Endothelial cell (in vitro differentiated cells): ENCODE results near the gene EXOC3L1. TPM values are rescaled to one million over a fixed set of nuclear protein-coding genes. Genes with fewer than 3 reads are reported as not detected.

Experiments
- DNase-seq: peaks from one replicate; pipeline ENCODE4 v3.0.0; 2021; ENCODE audit warnings: low spot score
- H3K27ac Mint-ChIP-seq: one replicate; pipeline ENCODE4 v1.8.0; 2021; ENCODE audit warnings: mixed read lengths, inconsistent platforms; ENCODE audit not compliant: unreplicated experiment
- H3K27me3 Mint-ChIP-seq: one replicate; pipeline ENCODE4 v1.8.0; 2021; ENCODE audit warnings: mild to moderate bottlenecking, moderate library complexity, mixed read lengths, inconsistent platforms; ENCODE audit not compliant: unreplicated experiment
- H3K36me3 Mint-ChIP-seq: one replicate; pipeline ENCODE4 v1.8.0; 2021; ENCODE audit warnings: mild to moderate bottlenecking, low read depth, mixed read lengths, inconsistent platforms; ENCODE audit not compliant: unreplicated experiment
- H3K4me1 Mint-ChIP-seq: one replicate; pipeline ENCODE4 v1.8.0; 2021; ENCODE audit warnings: mild to moderate bottlenecking, mixed read lengths, inconsistent platforms; ENCODE audit not compliant: unreplicated experiment
- H3K4me3 Mint-ChIP-seq: one replicate; pipeline ENCODE4 v1.8.0; 2021; ENCODE audit warnings: mild to moderate bottlenecking, mixed read lengths, inconsistent platforms; ENCODE audit not compliant: unreplicated experiment
- H3K9me3 Mint-ChIP-seq: one replicate; pipeline ENCODE4 v1.8.0; 2021; ENCODE audit warnings: mixed read lengths, inconsistent platforms; ENCODE audit not compliant: unreplicated experiment
- total RNA-seq: library from RNA; stranded (reverse); fragmentation: NEBNext Ultra II Directional; extraction: Animal tissue kit (Norgen Biotek cat#: 25700); gene quantifications from one replicate; pipeline ENCODE4 v1.2.1, GENCODE V29; 2021; ENCODE audit not compliant: unreplicated experiment
- TF ChIP-seq, protein P1 (sequence below): fragments of 200-600 bp; sonication (generic); IDR thresholded peaks from one replicate; pipeline ENCODE4 v1.5.0; 2021; ENCODE audit warnings: antibody characterized with exemption; ENCODE audit not compliant: unreplicated experiment

EXOC3L1 gene
- total RNA-seq, 1 donor from 2014 or later: 150 TPM

DNA sequence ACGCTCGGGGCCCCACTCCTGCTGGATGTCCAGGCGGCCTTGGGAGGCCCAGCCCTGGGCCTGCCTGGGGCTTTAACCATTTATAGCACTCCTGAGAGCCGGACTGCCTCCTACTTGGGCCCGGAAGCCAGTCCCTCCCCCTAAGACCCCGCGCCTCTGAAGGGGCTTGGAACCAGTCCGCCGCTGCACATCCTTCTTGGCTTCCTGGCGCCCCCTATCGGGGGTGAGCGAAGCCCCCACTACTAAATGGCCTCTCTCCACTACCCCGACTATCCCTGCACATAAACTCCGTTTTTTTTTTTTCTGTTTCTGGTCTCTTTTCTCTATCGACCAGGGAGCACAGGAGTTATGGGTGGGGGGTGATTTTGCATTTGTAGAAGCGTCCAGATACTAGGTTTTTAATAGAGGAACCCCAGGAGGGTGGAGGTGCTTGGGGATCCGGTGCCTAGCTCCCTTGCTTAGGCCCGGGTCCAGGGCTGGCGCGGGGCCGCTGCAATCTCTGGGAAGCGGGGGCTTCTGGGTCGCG, 20.2 kb downstream of the EXOC3L1 start:
- Mint-ChIP-seq H3K9me3 (no peaks in the 10 kb centered on the region), H3K36me3 (peaks cover 3% of the 10 kb centered on the region), H3K4me1 (peaks cover 24% of the 10 kb centered on the region), H3K27ac (no peak overlapping the region), H3K4me3 (peak overlapping the region; percentile 82), H3K27me3 (peaks cover 52% of the 10 kb centered on the region)
- TF ChIP-seq, protein P1, sequence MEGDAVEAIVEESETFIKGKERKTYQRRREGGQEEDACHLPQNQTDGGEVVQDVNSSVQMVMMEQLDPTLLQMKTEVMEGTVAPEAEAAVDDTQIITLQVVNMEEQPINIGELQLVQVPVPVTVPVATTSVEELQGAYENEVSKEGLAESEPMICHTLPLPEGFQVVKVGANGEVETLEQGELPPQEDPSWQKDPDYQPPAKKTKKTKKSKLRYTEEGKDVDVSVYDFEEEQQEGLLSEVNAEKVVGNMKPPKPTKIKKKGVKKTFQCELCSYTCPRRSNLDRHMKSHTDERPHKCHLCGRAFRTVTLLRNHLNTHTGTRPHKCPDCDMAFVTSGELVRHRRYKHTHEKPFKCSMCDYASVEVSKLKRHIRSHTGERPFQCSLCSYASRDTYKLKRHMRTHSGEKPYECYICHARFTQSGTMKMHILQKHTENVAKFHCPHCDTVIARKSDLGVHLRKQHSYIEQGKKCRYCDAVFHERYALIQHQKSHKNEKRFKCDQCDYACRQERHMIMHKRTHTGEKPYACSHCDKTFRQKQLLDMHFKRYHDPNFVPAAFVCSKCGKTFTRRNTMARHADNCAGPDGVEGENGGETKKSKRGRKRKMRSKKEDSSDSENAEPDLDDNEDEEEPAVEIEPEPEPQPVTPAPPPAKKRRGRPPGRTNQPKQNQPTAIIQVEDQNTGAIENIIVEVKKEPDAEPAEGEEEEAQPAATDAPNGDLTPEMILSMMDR: peak; percentile 79
- DNase-seq: peak; percentile 76

DNA sequence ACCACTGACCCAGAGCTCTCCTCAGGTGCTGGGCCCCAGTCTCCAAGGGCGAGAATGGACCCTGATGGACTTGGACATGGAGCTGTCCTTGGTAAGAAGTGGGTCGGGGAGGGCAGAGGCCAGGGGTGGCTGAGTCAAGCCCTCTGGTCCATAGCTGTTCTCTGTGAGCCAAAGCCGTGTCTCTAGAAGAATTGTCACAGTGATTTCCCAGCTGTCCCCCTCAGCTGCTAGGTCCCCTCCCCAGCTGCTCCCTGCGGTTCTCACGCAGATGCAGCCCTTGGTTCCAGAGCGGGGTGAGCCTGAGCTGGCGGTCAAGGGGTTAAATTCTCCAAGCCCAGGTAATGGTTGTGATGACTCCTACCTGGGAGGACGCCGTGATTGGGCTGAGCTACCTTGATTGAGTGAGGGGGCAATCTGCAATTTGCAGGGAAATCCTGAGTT, 20.9 kb downstream of the EXOC3L1 start:
- Mint-ChIP-seq H3K4me1 (peaks cover 23% of the 10 kb centered on the region), H3K4me3 (no peak overlapping the region), H3K36me3 (peaks cover 3% of the 10 kb centered on the region), H3K9me3 (no peaks in the 10 kb centered on the region), H3K27me3 (peaks cover 51% of the 10 kb centered on the region), H3K27ac (no peak overlapping the region)
- TF ChIP-seq, protein P1: no peak
- DNase-seq: no peak

GRCh38 chr16:67167588-67167987, 22.3 kb downstream of the EXOC3L1 start:
- no peak overlapping the region for H3K27ac Mint-ChIP-seq
- DNase-seq: no peak
- no peak overlapping the region for H3K4me3 Mint-ChIP-seq
- H3K4me1 Mint-ChIP-seq: peaks cover 12% of the 10 kb centered on the region
- TF ChIP-seq, protein P1: no peak
- peaks cover 42% of the 10 kb centered on the region for H3K27me3 Mint-ChIP-seq
- H3K9me3 Mint-ChIP-seq: no peaks in the 10 kb centered on the region
- peaks cover 3% of the 10 kb centered on the region for H3K36me3 Mint-ChIP-seq

- TF ChIP-seq, protein P1: no peak
Observed at GRCh38 chr16:67166598-67167168, 23.3 kb downstream of the EXOC3L1 start.

GRCh38 chr16:67166110-67166547, 23.8 kb downstream of the EXOC3L1 start:
- Mint-ChIP-seq H3K9me3 (no peaks in the 10 kb centered on the region), H3K27ac (no peak overlapping the region), H3K4me1 (peaks cover 12% of the 10 kb centered on the region), H3K27me3 (peaks cover 42% of the 10 kb centered on the region), H3K4me3 (no peak overlapping the region), H3K36me3 (peaks cover 2% of the 10 kb centered on the region)
- TF ChIP-seq, protein P1: no peak
- no peak for DNase-seq

More at GRCh38 chr16:67166598-67167168, 23.3 kb downstream of the EXOC3L1 start:
- DNase-seq: no peak
- H3K36me3 Mint-ChIP-seq: peaks cover 3% of the 10 kb centered on the region
- H3K27me3 Mint-ChIP-seq: peaks cover 48% of the 10 kb centered on the region
- peaks cover 17% of the 10 kb centered on the region for H3K4me1 Mint-ChIP-seq
- no peaks in the 10 kb centered on the region for H3K9me3 Mint-ChIP-seq
- no peak overlapping the region for H3K27ac Mint-ChIP-seq
- H3K4me3 Mint-ChIP-seq: no peak overlapping the region
